Measurements from ENCODE around the gene MARCHF10.

- TF ChIP-seq TSHZ1 (CRISPR knock-in tag; IDR thresholded peaks at IDR 0.05): no peak
- no peak for TF ChIP-seq KDM4B (IDR thresholded peaks at IDR 0.05; ENCODE audit: borderline replicate concordance in 2 of 2, low read depth in 1 of 2)
- TF ChIP-seq CTCF (IDR thresholded peaks at IDR 0.05 in 2 of 3, conservative IDR thresholded peaks at IDR 0.05 in 1 of 3; ENCODE audit: insufficient read depth in 2 of 3, low read depth in 1 of 3, low read length in 3 of 3): no peak
- TF ChIP-seq NRF1 (conservative IDR thresholded peaks at IDR 0.05 in 1 of 2, IDR thresholded peaks at IDR 0.05 in 1 of 2): no peak
- no peak for TF ChIP-seq BCL6 (CRISPR knock-in tag; IDR thresholded peaks at IDR 0.05)
- TF ChIP-seq FOXP1 (CRISPR knock-in tag; IDR thresholded peaks at IDR 0.05): no peak
- TF ChIP-seq TGIF2 (CRISPR knock-in tag; IDR thresholded peaks at IDR 0.05): no peak
- no peak for TF ChIP-seq ZNF121 (CRISPR knock-in tag; conservative IDR thresholded peaks at IDR 0.05)
- no peak for TF ChIP-seq MAFK (IDR thresholded peaks at IDR 0.05; ENCODE audit: low read length)
Measured at GRCh38 chr17:62664336-62665120, 143.6 kb downstream of the MARCHF10 start.

Measured in K562 (cell line).